Fibroblast of mammary gland (primary cell): Measurements from ENCODE around the gene ACTN3.
A peak's percentile ranks its signal among the peaks of the same experiment; 100 is the strongest.

ENCODE experiments used
- DNase-seq: peaks from one replicate; pipeline ENCODE4 v3.0.0-alpha.2; 2010; ENCODE audit warnings: low read depth
- H3K4me3 ChIP-seq: 2 replicates; pipeline ENCODE4 v1.5.1; 2011; ENCODE audit warnings: low read depth, mild to moderate bottlenecking, low read length, moderate library complexity; ENCODE audit not compliant: control insufficient read depth
- CTCF ChIP-seq: conservative IDR thresholded peaks from 2 replicates; pipeline ENCODE4 v1.5.1; 2011; ENCODE audit warnings: low read depth, low read length, inconsistent platforms; ENCODE audit not compliant: control insufficient read depth, insufficient read depth

Gene ACTN3

GRCh38 chr11:66607126-66607834 lies 60.6 kb downstream of the ACTN3 start:
- TF ChIP-seq CTCF, result no peak
- H3K4me3 ChIP-seq, result no peak overlapping the region
- peak; percentile 91 for DNase-seq

- H3K4me3 ChIP-seq, result no peak overlapping the region
- no peak for DNase-seq
- TF ChIP-seq CTCF, result no peak
Measured at GRCh38 chr11:66609721-66610617, 63.3 kb downstream of the ACTN3 start.

DNA sequence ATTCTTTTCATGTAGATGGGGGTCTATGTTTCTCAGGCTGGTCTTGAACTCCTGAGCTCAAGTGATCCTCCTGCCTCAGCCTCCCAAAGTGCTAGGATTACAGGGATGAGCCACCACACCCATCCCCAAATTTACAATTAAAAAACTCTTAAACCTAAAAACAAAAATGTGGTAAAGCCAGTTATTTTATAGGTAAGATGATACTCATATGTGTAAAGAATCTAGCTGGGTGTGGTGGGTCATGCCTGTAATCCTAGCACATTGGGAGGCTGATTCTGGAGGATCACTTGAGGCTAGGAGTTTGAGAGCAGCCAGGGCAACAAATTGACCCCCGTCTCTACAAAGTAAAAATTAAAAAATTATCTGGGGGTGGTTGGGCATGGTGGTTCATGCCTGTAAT lies 65.8 kb downstream of the ACTN3 start:
- TF ChIP-seq CTCF, result no peak
- no peak overlapping the region for H3K4me3 ChIP-seq
- DNase-seq, result no peak
